GM11168 (cell line): Measurements from ENCODE around the gene SEZ6.

Experiments
- in situ Hi-C: fragments of 300-500 bp; cut with MboI; formaldehyde crosslinking; loops from one replicate; pipeline ENCODE4 v1.12.0; 2022; ENCODE audit warnings: low sequenced_read_pairs; ENCODE audit not compliant: unreplicated experiment

The SEZ6 gene

DNA sequence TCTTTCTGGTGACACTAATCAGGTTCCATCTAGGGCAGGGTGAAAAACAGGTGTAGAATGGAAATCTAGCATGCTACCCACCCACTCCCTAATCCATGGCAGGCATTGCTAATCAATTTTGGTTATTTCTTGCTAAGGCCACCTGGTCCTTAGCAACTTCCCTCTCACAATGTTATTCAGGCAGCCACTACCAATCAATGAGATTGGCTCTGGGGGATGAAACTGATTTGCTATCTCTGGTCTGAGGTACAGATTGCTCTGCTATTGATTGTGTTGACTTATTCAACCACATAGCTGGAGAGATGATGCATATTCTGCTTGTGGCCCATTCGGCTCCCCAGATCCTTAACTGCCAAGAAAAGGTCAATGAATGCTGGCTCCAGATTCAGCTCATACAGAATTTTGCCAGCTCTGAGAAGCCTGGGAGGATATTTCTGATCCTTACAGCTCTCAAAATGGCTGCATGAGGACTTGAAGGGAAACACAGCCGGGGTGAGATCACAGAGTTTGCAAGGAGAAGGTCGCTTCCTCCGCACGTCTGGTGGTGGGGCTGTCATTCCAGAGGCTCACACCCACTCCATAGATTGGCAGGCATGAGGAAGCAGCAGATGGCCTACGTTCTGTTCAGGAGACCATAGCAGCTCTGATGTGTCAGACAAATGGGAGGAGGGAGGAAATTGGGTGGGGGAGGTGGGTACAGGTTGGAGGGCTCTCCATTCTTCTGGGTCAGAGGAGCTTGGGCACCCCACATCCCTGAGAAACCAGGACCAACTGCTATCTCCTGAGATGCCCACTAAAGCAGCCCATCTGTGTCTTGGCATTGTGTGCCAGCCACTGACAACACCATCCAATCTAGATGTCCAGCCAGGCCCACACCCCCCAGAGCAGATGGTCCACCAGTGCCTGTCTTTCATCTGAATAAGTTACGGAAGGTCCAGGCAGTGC is 22.3 kb downstream of the SEZ6 start:
- in situ Hi-C loops = no loop called here

DNA sequence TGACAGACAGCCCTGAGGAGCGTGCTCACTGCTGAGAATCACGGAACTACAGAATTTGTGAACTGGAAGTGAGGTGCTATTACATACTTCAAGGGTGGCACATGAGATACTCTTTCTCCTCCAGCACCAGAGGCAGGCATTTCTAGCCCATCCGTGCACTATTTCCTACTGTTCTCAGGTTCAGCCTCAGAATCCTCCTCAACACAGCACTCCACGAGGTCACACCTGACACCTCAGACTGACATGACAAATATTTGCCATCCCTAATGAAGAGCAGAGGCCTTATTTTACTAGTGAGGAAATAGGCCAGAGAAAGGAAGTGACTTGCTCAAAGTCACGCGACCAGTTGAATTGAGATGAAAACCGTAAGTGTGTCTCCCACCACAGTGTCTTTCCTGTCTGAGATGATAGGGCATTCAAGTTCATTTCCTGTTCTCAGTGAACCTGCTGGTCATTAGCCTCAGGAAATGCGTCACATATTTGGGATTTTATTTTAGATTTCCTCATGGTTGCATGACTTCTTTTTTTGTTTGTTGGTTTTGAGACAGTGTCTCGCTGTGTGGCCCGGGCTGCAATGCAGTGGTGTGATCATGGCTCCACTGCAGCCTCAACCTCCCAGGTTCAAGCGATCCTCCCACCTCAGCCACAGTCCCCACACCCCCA is 23.6 kb downstream of the SEZ6 start:
- in situ Hi-C loops = no loop called here

DNA sequence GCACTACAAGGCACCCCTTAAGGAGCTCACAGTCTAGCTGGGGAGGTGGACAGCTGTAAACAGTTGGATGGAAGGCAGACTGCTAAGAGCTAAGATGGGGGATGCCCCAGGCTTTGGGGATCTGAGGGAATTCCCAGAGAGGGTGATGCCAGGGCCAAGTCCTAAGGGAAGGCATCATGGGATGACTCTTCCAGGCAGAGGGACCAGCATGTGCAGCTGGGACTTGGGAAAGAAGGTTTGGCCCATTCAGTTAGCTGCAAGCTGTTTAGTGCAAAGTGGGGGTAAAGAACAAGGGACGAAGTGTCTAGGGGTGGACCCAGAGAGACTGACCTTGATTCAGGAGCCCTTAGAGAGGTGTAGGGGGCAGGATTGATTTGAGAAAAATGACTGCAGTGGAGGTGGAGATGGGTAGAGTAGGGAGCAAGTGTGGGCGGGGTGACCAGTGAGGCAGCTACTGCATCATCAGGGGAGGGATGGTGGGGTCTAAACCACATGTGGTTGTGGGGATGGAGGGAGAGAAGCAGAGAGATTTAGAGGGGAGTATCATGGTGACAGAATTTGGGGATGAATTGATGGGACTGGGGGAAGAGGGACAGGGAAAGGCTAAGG is 27.4 kb downstream of the SEZ6 start:
- in situ Hi-C loops = no loop called here

DNA sequence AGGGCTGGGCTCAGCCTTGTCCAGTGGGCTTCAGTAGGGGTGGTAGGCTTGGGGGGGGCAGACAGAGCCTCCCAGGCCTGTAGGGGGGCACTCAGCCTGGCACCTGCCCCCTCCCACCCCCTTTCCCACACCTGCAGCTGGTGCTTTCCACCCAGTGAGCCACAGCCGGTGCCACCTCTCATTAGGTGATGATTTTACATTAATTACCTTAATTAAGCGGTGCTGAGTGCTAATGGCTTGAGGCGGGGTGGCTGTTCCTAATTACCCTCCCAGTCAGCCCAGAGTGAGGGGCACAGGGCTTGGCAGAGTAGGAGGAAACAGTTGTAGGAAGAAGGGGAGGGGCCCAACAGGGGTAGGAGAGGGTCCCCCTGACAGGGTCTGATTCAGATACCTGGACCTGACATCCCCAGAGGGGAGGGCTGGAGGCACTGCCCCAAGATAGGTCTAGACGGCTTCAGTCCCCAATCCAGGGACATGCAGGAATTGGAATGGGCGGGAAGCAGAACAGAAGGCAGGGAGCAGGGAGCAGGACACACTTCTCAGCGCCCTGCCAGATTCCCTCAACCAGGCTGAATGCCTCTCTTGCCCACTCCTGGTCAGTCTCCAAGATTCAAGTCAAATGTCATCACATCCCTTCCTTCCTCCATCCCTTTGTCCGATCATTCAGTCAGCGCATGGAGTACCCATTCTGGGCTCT is 28.0 kb downstream of the SEZ6 start:
- in situ Hi-C loops = no loop called here

DNA sequence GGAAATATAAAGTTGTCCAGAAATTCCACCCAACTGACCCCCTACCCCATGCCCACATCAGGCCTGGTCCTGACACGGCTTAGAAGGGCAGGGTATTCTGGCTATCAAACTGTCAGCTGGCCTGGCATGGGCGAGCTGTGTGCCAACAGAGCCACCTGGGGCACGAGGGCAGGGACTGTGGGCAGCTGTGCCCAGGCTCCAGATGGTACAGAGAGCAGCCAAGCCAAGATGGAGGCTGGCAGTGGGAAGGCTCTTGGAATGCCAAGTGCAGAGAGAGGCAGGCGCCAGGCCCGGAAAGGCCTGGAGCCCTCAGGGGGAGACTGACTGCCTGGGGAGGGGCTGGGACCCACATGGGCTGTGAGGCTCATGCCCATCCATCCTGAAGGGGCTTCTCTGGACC is 30.2 kb downstream of the SEZ6 start:
- in situ Hi-C loops = no loop called here

DNA sequence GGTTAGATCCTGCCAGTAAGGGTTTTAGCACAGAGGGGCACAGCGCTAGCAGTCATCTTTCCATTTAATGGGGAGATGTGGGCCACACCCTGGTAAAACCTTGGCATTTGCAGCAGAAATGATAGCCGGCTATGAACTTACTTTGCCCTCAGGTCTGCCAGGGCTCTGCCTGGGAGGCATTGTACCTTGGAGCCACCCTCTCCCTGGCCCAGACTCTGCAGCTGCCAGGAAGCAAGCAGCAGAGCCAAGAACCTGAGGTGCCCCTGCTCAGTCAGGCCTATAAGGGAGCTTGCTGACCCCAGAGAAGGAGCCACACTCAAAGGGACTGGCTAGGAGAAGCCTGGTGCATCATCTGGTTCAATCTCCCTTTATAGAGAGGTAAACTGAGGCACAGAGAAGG is 30.8 kb downstream of the SEZ6 start:
- in situ Hi-C loops = no loop called here

DNA sequence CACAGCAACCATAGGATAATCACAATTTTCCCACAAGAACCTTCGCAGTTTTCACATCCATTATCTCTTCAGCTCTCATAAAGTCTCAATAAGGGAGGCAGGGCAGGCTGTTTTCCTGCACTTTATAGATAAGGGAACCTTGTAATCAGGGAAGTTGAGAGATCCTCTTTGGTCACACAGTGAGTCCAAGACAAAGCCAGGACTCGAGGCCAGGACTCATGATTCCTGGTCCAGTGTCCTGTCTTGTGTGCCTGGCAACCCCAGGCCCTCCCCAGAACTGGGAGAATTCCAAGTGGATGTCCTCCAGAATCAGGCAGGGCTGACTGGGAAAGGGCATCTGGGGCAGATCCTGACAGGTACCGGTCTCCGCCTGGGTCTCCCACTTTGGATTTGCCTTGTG is 31.4 kb downstream of the SEZ6 start:
- in situ Hi-C loops = no loop called here

DNA sequence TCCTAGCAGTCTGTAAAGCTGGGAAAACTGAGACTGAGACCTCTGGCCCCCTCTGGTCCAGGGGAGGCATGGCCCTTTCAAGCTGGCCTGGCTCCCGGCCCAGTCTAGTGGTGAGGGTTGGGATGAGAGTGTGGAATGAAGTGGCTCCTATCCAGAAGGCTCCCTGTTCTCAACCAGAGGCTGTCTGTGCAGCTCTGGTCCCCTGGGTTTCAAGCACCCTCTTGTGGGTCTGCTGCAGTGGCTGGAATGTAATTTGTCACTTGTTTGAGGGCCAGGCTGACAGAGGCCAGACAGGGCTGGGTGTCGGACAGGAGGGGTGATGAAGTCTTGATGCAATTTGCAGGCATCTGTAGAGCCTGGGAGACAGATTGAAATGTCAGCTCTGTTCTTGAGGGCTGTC is 32.4 kb downstream of the SEZ6 start:
- in situ Hi-C loops = no loop called here

DNA sequence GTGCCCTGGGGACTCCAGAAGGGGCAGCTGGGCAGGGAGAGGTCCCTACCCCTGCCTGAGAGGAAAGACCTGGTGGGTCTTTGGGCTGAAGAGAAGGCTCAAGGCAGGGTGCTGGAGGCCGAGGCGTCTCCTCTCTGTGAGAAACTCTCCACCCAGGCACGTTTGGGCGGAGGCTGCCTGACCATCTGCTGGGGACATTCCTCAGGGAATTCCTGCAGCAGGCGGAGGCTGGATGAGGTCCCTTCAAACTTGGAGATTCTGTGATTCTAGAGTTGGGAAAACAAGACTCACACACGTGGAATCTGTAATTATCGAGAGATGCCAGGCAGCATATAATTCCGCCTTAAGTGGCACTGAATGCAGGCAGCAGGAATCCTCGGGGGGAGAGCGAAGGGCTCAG is 33.4 kb downstream of the SEZ6 start:
- in situ Hi-C loops = no loop called here

DNA sequence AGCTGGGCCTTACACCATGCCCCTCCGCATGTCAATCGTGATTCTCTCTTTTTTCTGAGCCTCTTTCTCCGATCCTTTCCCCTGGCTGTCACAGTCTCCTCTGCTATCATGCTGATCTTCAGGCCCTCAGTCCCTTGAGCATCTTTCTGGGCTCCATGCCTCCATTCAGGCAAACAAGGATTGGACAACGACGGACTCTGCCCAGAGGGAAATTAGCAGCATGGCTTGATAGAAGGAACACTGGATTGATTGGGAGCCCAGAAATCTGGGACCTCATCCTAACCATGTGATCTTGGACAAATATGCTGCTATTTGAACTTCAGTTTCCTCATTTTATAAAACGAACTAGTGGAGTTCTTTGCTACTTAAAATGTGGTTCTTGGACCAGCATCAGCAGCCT is 35.0 kb downstream of the SEZ6 start:
- in situ Hi-C loops = no loop called here

DNA sequence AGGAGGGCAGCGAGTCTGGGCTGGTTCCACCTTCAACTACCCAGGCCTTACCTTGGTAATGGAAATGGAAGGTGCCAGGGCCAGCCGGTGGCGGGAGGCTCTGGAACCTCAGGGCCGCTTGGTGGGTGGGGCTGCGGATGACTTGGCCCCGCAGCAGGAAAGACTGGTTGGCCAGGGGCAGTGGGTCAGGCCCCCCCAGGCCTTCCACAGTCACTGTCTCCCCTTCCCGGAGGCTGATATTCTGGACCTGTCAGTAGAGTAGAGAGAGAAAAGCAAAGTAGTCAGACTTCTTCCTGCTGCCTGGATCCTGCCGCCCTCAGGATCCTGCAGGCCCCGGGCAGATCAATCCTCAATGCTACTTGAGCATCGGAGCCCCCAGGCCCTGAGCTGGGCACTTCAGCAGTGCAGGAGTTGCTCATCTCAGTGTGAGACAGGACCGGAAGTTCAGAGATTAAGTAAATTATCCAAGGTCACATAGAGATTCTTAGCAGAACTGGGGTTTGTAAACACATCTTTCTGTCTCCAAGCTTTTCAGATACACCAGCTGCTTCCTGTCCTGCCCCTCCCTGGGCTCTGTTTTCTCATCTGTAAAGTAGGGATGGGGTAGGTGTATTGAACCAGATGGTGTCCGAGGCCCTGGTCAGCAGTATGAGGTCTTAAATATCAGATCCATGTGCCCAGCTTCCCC is 36.0 kb downstream of the SEZ6 start:
- in situ Hi-C loops = loop anchor here (5.0 kb wide), 1 partner anchor 137 kb away; no protein-coding TSS in a partner anchor

DNA sequence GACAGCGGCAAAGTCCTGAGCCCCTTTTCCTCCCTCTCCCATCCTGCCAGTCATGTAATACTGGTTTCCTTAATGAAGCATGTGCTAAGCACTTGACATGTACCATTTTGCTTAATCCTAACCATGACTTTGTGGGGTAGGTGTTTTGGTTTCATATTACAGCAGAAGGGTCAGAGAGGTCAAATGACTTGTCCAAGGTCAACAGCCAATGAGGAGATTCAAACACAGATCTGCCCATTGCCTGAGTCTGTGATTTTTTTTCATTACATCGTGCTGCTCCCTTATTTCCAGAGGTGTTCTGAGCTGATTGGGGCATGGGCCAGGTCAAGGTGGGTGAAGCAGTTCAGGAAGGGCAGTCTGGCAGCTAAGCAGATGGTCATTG is 36.9 kb downstream of the SEZ6 start:
- in situ Hi-C loops = loop anchor here (5.0 kb wide), 1 partner anchor 138 kb away; no protein-coding TSS in a partner anchor

DNA sequence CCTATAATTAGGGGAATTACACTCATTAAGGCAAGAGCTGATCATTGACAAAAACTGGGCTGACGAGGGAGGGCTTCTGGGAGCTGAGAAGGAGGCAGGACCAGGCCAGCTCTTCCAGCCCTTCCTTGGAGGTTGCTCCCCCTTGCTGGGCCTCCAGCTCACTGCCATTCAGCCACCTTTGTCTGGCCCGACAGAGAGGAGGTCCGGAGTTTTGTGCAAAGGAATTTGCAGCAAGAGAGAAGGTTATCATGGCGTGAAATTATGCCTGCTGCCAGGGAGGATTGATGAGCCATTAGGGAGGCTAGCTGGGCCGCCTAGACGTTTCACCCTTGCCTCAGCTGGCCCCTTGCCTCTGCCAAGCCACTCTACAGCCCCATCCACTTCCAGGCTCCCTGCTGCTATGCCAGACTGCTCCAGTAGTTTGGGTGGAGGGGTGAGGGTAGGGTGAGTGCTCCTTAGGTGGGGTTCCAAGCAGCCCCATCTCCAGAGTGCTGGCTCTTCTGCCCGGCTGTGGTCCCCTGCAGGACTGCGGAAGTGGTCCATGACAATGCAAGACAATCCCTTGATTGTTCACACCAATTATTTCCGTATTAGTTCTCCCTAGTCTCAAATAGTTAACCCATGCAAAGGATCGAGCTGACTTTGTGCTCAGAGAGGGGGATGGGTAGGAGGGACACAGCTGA is 37.5 kb downstream of the SEZ6 start:
- in situ Hi-C loops = loop anchor here (5.0 kb wide), 1 partner anchor 139 kb away; no protein-coding TSS in a partner anchor

DNA sequence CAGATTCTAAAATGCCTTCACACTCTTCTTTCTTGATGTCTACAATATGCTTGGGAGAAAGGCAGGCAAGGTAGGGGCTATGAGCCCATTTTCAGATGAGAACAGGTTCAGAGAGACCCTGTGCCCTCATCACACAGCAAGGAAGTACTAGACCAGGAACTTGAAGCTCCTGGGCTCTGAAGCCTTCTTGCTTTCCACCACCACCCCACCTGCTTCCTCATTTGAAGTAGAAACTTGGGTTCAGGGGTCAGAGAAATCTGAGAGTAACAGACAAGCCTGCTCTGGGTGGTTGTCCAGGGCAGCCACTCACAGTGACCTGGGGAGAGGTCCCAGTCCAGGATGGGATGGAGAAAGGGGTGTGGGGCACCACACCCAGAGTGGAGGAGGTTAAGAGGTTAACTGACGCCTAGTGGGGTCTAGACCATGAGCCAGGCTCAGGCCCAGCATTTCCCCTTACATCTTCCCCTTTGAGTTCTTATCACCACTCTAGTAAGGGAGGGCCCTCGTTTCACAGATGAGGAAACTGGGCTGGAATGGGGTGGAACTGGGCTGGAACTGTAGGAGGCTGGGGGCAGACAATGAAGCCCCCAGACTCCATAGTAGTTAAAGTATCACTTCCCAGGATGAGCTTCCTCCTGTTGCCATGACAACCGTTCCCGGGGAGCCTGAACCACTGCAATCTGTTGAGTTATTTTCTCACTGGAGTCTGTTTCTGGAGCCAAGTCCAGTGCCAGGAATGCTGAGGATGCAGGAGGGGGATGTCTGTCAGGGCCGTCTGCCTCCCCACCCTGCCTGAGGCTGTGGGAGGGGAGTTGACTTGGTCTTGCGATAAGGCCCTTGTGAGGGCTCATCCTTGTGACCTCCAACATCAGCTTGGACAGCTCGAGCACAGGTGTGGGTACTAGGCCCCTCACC is 38.4 kb downstream of the SEZ6 start:
- in situ Hi-C loops = loop anchor here (5.0 kb wide), 1 partner anchor 140 kb away; no protein-coding TSS in a partner anchor

DNA sequence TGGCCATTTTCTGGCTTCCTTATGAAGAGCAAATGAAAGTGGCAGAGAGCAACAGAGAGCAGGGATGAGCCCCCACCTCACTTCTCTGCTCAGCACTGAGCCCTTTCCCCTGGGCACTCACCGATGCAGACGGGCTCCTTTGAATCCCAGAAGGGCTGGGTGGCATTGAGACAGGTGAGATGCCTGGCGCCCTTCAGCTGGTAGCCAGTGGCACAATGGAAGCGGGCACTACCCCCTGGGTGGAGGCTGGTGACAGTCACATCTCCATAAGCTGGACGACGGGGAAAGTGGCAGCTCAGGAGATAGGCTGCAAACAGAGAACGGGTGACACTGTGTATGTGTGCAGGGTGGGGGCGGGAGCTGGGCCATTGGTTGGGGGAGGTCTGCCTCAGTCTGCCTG is 42.0 kb downstream of the SEZ6 start:
- in situ Hi-C loops = no loop called here

DNA sequence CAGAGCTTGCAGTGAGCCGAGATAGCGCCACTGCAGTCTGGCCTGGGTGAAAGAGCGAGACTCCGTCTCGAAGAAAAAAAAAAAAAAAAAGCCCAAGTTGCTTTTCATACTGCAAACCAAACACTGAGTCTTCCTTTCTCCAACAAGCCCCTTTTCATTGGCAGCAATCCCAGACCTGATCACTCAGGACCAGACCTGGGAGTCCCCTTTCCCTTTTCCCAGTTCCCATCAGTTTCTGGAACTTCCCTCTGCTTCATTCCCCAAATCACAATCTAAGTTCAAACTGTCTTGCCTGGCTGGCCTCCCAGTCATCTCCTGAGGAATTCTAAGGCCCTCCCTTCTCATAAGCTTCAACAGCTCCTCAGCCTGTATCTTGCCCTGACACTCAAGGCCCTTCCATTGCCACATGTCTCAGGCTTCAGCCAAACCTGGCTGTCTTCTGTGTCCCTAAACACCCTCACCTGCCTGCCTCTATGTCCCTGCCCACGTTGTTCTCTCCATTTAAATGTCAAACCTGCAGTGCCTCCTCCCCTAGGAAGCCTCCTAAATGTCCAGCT is 42.7 kb downstream of the SEZ6 start:
- in situ Hi-C loops = no loop called here

DNA sequence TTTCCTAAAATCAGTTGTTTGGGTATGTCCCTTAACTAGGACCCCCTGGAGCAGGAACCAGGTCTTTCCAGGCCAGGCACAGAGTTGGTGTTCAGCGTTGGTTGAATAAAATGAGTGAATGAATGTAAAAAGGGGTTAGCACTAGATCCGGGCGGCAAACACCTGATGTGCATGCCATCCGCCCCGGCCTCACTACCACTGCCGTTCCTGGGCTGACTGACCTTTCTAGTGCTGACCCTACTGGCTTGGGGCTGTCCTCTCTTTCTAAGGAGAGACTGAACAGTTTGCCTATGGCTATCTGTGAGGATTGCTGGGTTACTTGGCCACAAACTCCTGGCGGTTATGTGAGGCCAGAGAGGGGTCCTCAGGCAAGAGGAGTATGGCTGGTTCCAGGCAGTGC is 44.4 kb downstream of the SEZ6 start:
- in situ Hi-C loops = no loop called here
